IPS-NIHi7 (cell line): Measurements from ENCODE around the gene ZNF609.

Experiments
- DNase-seq: peaks from one replicate; pipeline ENCODE4 v3.0.0; 2012; ENCODE audit warnings: mixed read lengths; ENCODE audit errors: extremely low spot score

Gene ZNF609, protein sequence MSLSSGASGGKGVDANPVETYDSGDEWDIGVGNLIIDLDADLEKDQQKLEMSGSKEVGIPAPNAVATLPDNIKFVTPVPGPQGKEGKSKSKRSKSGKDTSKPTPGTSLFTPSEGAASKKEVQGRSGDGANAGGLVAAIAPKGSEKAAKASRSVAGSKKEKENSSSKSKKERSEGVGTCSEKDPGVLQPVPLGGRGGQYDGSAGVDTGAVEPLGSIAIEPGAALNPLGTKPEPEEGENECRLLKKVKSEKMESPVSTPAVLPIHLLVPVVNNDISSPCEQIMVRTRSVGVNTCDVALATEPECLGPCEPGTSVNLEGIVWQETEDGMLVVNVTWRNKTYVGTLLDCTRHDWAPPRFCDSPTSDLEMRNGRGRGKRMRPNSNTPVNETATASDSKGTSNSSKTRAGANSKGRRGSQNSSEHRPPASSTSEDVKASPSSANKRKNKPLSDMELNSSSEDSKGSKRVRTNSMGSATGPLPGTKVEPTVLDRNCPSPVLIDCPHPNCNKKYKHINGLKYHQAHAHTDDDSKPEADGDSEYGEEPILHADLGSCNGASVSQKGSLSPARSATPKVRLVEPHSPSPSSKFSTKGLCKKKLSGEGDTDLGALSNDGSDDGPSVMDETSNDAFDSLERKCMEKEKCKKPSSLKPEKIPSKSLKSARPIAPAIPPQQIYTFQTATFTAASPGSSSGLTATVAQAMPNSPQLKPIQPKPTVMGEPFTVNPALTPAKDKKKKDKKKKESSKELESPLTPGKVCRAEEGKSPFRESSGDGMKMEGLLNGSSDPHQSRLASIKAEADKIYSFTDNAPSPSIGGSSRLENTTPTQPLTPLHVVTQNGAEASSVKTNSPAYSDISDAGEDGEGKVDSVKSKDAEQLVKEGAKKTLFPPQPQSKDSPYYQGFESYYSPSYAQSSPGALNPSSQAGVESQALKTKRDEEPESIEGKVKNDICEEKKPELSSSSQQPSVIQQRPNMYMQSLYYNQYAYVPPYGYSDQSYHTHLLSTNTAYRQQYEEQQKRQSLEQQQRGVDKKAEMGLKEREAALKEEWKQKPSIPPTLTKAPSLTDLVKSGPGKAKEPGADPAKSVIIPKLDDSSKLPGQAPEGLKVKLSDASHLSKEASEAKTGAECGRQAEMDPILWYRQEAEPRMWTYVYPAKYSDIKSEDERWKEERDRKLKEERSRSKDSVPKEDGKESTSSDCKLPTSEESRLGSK (N-terminal part only)

DNA sequence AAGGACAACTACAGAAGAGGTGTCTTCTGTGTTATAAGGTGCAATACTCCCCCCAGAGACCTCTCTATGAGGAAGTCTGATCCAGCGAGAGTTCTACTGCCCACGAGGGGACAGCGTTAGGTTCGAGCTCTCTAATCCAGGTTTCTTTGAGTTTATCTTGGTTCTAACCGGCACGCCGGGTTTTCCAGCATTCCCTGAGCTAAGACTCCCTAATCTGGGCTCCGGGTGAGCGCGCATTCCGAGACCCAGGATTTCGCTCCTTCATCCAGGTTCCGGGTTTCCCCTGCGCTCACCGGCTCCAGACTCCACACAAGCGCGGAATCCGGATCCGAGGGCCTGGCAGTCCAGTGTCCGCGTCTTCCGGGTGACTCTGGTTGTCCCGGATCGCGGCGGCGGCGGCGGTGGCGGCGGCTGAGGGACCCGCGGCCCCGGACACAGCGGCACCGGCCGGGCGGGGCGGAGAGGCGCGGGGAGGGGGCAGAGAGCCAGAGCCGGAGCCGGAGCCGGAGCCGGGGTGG is at the start of gene ZNF609:
TSS of gene ZNF609 (plus strand) at position 373 of the 518 bp plus-strand sequence. CDS start 38,842 bp downstream, outside the sequence.
- DNase-seq: peak; percentile 99

GRCh38 chr15:64412216-64412615 is 48.2 kb upstream of the ZNF609 start:
- no peak for DNase-seq

DNA sequence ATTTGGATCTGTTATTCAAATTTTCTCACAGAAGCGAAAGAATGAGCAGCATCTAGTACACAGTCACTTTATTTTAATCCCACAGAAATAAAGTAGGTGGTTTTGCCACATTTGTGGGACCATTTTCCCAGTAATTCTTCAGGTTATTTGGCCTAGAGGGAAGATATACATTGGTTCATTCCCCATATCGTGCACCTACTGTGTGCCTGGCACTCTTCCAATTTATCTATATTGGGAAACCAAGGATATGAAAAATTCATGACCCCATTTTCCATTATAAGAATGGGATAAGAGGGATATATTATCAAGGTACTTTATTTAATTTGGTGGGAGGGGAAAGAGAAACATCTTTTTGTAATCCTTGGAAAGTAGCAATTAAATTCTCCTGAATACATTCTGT is 37.7 kb upstream of the ZNF609 start:
- DNase-seq: no peak

GRCh38 chr15:64423970-64424369 is 36.4 kb upstream of the ZNF609 start:
- DNase-seq: no peak

DNA sequence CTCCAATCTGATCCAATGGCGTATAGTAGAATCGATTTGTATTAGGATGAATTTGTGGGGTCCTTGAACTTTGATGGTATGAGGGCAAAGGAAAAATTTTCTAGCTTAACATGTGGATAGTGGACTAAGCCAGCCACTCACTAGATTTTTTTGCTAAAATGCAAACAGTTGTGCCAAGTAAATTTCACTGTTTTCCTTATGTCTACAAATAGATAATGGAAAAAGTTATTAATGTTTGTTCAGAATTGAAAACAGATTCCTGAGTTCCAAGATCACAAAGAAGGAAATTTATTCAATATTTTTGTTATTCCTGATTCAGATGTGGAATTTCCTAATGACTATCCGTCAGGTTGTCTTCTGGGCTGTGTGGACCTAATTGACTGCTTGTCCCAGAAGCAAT is 35.2 kb upstream of the ZNF609 start:
- no peak for DNase-seq

GRCh38 chr15:64426845-64427465 is 33.4 kb upstream of the ZNF609 start:
- DNase-seq: no peak

- DNase-seq: no peak
These were observed 30.9 kb upstream of the ZNF609 start for GRCh38 chr15:64429448-64429847.

DNA sequence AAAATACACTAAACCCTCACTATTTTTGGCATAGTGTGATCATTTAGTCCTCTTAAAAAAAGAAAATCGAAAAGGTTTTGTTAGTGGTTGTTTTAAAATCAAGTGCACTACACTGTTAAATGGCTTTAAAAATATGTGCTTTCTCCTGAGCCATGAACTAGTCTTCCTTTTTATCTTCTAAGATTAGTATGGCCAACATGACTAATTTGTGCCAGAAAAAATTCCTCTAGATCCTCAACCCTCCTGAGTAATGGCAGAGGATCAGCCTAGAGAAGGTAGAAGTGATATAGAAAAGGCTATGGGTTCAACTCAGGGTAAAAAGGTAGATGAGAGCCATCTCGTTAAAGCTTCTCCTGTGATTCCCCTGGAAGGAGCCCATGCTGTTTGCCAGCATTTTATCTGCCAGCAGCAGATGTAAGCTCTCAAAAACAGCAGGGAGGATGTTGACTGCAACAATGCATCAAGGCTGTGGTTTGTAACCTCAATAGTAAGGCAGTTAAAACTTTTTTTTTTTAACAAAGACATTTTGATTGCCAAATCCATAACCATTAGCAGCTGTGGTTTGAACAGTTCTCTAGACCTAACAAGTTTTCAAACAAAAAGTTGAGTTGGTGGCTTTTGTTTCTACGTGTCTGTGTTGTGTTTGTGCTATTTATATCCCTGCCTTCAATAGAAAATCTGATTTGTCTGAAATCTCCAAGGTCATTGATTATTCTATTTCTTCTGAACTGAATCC is 30.2 kb upstream of the ZNF609 start:
- peak; percentile 71 for DNase-seq

DNA sequence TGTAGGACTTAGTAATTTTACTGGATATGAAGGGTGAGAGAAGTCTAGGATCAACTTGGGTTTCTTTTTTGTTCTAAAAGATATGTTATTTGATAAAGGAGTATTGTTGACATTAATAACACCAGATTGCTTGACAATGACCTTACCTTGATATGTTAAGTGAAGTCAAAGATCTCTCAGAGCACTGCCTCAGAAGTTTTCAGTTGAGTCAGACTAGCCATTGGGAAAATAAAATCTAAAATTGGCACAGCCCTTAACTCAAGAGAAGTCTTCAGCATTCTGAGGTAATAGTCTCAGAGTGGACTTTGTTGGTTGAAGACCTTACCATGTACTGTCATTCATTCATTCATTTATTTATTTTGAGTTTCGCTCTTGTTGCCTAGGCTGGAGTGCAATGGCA is 22.4 kb upstream of the ZNF609 start:
- DNase-seq: no peak

GRCh38 chr15:64438653-64439447 is 21.5 kb upstream of the ZNF609 start:
- DNase-seq: no peak

DNA sequence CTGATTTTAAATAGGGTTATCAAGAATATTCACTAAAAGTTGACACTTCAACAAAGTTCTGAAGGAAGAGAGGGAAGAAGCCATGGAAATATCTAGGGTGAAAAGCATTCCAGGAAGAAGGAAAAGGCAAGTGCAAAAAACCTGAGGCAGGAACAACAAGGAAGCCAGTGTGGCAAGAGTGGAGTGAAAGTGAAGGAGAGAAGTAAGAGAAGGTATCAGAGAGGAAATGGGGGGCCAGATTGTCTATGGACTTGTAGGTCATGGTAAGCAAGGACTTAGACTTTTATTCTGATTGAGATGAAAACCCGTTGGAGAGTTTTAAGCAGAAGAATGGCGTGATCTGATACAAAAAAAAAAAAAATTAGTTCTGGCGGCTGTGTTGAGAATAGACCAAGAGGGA is 18.5 kb upstream of the ZNF609 start:
- DNase-seq: no peak

GRCh38 chr15:64443016-64443415 is 17.4 kb upstream of the ZNF609 start:
- no peak for DNase-seq

DNA sequence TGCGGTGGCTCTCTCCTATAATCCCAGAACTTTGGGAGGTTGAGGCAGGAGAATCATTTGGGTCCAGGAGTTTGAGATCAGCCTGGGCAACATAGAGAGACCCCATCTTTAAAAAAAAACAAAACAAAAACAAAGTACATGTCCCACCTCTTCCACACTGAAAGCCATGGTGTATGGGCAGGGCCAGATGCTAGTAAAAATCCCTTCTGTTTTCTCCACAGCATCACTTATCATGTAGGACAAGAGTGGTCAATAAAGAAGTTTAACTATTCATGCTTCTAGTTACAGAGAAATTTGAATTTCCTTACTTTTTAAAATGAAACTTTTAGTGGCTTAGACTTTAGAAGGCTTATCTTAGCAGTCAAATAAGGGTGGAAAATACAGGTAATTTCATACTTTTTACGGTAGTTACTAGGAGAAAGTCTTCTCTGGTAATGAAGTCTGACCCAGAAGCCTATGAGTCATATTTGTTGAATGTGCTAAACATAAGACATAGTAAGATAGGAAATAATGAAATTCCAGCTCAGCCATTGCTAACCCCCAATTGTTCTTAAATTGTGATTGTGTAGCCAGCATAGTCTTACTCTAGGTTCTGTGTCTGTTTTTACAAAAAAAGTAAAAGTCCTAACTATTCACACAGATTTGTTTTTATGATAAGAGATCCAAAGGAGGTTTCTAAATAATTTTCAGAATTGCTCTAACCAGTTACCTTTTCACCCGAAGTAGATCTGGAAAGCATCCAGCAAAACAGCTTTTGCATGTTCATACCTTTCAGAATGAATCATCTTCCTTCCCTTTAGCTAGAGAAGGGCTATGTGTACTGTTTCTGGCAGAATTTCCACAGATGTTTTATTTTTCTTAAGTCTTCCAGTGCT is 16.4 kb upstream of the ZNF609 start:
- no peak for DNase-seq

GRCh38 chr15:64444836-64445235 is 15.5 kb upstream of the ZNF609 start:
- no peak for DNase-seq

- DNase-seq: no peak
These were observed 12.7 kb upstream of the ZNF609 start for GRCh38 chr15:64447536-64448315.

- no peak for DNase-seq
These were observed 7.2 kb upstream of the ZNF609 start for GRCh38 chr15:64452988-64453688.

- no peak for DNase-seq
These were observed 6.7 kb upstream of the ZNF609 start for GRCh38 chr15:64453689-64454037.

DNA sequence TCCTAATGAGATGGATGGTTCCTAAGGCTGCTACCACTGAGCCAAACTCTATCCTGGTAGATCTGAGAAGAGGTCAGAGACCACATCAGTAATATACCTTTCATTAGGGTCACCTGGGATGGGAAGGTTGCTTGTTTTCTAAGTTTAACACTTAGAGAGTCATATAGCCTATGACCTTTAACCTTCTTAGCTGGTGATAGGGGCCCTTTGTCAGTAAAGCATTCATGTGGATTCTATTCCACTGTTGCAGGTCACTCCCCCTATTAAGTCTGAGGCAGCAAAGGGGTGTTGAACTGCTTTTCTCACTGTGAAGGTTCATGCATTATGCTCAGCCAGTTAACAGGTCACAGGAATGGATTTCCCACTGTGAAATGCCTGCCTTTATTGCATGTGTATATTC is 6.1 kb upstream of the ZNF609 start:
- peak; percentile 16 for DNase-seq
